LNCAP (cell line): ENCODE measurements around the gene RNF130.

ENCODE experiments used
- TF ChIP-seq, protein P1 (sequence below): fragments of 450-650 bp; IDR thresholded peaks from 2 replicates; pipeline ENCODE4 v1.5.1; 2017; ENCODE audit warnings: mild to moderate bottlenecking

The RNF130 gene

DNA sequence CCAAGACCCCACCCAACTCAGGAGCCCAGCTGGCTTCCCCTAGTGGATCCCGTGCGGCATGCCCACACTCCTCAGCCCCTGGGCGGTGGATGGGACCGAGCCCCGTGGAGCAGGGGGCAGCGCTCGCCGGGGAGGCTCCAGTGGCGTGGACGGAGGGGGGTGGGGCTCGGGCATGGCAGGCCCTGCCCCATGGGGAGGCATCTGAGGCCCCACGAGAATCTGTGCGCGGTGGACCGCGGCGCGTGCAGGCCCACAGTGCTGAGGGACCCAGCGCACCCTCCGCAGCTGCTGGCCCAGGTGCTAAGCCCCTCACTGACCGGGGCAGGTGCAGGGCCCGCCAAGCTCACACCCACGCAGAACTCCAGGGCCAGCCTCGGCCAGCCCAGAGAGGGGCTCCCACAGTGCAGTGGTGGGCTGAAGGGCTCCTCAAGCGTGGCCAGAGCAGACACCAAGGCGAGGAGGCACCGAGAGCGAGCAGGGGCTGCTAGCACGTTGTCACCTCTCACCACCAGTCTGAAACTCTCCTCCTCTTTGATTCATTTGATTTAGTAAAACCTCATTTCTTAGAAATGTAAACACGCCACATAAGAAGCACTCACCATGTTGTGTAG is 25.6 kb downstream of the RNF130 start:
- TF ChIP-seq, protein P1, sequence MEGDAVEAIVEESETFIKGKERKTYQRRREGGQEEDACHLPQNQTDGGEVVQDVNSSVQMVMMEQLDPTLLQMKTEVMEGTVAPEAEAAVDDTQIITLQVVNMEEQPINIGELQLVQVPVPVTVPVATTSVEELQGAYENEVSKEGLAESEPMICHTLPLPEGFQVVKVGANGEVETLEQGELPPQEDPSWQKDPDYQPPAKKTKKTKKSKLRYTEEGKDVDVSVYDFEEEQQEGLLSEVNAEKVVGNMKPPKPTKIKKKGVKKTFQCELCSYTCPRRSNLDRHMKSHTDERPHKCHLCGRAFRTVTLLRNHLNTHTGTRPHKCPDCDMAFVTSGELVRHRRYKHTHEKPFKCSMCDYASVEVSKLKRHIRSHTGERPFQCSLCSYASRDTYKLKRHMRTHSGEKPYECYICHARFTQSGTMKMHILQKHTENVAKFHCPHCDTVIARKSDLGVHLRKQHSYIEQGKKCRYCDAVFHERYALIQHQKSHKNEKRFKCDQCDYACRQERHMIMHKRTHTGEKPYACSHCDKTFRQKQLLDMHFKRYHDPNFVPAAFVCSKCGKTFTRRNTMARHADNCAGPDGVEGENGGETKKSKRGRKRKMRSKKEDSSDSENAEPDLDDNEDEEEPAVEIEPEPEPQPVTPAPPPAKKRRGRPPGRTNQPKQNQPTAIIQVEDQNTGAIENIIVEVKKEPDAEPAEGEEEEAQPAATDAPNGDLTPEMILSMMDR = no peak

DNA sequence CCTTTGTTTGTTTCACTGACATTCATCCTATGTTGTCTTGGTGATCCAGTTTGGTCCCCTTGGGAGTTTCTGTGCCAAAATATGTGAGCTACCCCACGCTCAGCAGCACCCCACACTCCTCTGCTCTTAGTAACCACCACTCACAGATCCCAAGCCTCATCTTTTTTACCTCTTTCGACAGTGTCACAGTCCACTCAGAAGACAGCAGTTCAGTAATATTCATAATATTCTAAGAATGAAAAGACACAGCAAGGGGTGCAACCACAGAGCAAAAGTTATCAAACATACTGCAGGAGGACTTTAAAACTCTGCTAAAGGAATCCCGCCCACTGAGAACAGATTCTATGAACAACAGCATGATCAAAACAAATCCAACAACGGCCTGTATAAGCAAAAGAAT is 28.2 kb downstream of the RNF130 start:
- TF ChIP-seq, protein P1 = no peak

DNA sequence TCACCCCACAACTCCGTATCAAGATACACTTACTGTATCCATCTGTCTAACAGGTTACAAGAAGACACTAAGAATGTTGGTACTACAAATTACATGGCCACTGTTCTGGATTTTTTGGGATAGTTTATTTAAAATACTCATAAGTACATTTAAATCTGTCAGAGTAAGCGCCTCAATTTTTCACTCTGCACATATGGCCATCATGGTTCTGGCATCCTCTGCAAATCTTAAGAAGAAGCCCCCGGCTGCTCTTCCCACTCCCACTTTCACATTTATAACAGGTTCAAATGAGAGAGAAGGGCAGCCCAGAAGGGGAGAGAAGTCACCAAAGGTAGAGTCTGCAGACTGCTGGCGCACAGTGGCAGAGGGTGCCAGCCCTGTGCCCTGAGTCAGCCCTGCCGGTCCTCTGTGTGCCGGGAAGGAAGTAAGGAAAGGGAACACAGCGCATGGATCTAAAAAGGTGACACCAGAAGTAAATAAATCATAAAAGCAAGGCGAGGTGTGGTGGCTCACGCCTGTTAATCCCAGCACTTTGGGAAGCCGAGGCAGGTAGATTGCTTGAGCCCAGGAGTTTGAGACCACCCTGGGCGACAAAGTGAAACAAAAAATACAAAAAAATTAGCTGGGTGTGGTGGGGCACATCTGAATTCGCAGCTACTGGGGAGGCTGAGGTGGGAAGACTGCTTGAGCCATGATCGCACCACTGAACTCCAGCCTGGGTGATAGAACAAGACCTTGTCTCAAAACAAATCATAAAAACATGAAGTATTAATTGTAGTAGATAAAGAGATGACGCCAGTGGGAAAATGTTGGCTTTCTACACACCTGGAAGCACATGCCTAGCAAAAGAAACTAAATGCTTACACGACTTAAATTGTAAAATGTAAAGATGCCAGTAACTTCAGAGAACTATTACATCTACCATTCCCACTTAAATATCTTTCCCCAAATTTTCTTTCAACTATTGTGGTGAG is 30.0 kb downstream of the RNF130 start:
- TF ChIP-seq, protein P1 = no peak

DNA sequence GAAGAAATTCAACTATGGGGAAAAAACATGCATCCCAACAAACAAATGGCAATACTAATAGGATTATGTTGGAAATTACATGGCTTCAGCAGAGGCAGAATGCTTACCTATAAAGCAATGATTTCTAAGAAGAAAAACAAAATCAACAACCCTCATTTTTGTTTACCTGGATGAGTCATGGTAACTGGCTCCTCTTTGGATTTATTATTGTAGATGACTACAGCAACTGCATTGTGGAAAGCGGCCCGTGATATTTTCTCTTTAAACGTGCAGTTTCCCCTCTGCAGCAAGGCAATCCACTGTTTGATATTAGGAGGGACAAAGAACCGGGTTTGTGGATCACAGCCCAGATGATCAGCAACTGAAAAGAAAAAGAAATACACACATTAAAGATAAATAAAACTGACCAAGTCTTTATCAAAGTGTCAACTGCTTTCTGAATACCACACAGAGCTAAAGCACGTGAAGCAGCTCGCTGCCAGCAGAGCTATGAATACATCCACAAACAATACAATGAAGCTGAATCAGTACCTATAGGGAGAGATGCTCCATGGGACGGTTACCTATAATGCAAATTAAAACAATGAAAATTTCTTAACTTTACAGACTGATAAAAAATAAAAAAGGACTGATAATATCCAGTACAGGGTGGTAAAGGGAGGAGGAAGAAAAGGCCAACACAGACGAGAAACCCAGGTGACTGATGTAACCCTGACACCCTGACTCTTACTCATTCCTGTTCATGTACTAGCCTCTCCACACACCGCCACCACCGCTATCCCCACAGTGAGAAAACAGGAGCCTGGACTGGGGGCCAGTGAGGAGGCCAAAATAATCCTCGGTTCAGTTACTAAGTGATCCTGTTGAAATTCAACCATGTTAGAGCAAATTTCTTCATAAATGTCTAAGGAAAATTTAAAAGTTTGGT is 31.0 kb downstream of the RNF130 start:
- TF ChIP-seq, protein P1 = no peak

DNA sequence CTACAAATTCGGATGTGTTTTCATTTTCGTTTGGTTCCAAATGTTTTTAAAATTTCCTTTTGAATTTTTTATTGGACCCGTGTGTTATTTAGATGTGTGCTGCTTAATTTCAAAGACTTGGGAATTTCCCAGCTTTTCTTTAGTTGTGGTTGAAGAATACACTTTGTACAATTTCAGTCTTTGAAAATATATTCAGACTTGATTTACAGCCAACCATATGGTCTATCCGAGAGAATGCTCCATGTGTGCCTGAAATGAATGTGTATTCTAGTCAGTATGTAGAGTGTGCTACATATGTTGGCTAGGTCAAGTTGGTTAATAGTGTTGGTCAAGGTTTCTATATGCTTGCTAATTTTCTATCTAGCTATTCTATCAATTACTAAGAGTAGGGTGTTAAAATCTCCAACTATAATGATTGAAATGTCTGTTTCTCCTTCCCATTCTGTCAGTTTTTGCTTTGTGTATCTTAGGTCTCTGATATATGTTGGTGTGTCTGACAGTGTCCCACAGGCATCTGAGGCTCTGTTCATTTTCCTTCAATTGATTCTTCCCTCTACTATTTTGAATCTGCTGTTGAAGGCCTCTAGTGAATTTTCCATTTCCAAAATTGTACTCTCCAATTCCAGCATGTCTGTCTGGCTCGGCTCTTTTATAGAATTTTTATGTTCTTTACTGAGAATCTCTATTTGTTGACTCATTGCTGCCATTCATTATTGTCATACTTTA is 36.2 kb downstream of the RNF130 start:
- TF ChIP-seq, protein P1 = no peak

DNA sequence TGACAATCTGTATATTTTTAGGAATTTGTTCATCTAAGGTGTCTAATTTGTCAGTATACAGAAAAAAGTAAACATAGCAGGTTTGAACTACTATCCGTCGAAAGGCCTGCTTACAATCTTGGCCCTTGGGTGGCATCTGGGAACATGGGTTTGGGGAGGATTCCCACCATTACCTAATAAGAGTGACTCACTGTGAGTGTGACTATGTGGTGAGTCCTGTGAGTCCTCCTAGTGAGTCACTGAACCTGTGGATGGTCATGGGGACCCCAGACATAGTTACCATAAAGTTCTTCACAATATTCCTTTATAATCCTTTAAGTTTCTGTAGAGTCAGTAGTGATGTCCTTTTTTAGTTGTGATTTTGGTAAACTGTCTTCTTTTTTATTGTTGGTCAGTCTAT is 37.0 kb downstream of the RNF130 start:
- TF ChIP-seq, protein P1 = no peak
